WI38 (cell line): ENCODE results near the gene LPCAT2.

Experiments
- H3K4me3 ChIP-seq: 2 replicates; pipeline ENCODE4 v1.5.1; 2011; ENCODE audit warnings: low read depth, mild to moderate bottlenecking, control low read depth, low read length
- TF ChIP-seq, protein P1 (sequence below): IDR thresholded peaks from 2 replicates; pipeline ENCODE4 v1.5.1; 2012; ENCODE audit warnings: low read depth, mild to moderate bottlenecking, control low read depth, low read length

The LPCAT2 gene

DNA sequence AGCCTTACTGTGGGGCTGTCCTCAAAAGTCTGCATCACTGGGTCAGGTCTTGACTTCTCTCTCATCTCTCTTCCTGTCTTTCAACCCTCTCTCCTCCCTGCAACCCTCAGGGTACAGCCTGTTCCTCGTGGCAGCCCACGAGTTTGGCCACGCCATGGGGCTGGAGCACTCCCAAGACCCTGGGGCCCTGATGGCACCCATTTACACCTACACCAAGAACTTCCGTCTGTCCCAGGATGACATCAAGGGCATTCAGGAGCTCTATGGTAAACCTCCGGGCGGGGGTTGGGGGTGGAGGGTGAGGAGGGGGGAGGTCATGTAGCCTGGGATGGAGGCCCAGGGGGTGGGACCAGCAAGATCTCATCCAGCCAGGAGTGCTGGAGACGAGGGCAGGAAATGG, 17.2 kb upstream of the LPCAT2 start:
- TF ChIP-seq, protein P1, sequence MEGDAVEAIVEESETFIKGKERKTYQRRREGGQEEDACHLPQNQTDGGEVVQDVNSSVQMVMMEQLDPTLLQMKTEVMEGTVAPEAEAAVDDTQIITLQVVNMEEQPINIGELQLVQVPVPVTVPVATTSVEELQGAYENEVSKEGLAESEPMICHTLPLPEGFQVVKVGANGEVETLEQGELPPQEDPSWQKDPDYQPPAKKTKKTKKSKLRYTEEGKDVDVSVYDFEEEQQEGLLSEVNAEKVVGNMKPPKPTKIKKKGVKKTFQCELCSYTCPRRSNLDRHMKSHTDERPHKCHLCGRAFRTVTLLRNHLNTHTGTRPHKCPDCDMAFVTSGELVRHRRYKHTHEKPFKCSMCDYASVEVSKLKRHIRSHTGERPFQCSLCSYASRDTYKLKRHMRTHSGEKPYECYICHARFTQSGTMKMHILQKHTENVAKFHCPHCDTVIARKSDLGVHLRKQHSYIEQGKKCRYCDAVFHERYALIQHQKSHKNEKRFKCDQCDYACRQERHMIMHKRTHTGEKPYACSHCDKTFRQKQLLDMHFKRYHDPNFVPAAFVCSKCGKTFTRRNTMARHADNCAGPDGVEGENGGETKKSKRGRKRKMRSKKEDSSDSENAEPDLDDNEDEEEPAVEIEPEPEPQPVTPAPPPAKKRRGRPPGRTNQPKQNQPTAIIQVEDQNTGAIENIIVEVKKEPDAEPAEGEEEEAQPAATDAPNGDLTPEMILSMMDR: no peak
- no peak overlapping the region for H3K4me3 ChIP-seq

DNA sequence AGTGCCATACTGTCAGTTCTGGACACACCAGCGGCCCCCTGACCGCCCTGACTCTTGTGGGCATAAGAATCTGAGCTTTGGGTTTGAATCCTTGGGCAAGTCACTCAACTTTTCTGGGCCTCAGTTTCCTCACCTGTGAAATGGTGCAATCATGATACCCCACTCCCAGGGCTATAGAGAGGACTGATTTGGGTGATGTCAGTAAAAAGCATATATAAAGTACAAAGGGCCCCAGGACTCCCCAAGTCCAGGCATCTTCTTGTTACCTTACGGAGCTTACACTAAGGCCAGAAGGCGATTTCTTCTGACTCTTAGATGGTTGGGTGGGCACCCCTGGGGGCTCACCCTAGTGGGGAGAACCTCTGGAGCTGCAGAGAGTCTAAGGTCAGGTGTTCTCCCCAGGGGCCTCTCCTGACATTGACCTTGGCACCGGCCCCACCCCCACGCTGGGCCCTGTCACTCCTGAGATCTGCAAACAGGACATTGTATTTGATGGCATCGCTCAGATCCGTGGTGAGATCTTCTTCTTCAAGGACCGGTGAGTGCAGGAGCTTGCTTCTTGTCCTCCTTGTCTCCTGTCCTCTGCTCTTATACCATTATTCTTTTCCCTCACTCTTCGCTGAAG, 16.0 kb upstream of the LPCAT2 start:
- H3K4me3 ChIP-seq: no peak overlapping the region
- TF ChIP-seq, protein P1: no peak

DNA sequence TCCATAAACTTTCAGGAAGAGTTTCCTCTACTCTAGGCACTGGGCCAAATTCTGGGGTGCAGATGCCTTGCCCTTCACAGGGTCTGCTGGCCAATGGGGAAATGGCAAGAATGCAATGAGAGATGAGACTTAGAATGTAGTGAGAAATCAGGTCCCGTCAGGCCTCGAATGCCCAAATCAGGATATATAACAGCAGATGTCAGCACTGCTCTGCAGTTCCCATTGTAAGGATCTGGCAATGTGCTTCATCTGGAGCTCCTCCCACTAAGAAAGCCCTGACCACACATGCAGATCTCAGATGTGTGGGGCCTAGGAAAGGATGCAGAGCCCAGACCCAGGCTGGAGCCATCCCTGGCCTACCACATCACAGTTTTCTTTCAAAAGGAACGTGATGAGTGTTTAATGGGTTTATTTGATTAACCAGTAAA, 13.9 kb upstream of the LPCAT2 start:
- TF ChIP-seq, protein P1: 0 out of 2 replicates have a peak, but pooled peaks have one; percentile 6
- H3K4me3 ChIP-seq: no peak overlapping the region

- TF ChIP-seq, protein P1: no peak
- no peak overlapping the region for H3K4me3 ChIP-seq
Measured at GRCh38 chr16:55495616-55496289, 13.1 kb upstream of the LPCAT2 start.

GRCh38 chr16:55496509-55497145, 12.2 kb upstream of the LPCAT2 start:
- TF ChIP-seq, protein P1: no peak
- no peak overlapping the region for H3K4me3 ChIP-seq

GRCh38 chr16:55497558-55497957, 11.3 kb upstream of the LPCAT2 start:
- TF ChIP-seq, protein P1: no peak
- no peak overlapping the region for H3K4me3 ChIP-seq

DNA sequence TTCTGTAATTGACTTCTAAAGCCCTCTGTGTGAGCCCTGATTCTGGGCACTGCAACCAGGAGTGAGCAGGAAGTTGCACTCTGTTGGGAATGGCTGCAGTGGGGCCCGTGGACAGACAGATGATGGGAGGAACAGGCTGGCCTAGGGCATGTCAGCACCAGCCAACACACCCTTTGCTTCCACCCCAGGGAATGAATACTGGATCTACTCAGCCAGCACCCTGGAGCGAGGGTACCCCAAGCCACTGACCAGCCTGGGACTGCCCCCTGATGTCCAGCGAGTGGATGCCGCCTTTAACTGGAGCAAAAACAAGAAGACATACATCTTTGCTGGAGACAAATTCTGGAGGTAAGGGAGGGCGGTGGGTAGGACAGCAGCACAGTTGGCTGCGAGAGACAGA, 10.8 kb upstream of the LPCAT2 start:
- TF ChIP-seq, protein P1: no peak
- no peak overlapping the region for H3K4me3 ChIP-seq
